SK-N-SH (cell line): ENCODE measurements around the gene PCDHGA9.

ENCODE experiments used
- CHD2 ChIP-seq: fragments of 150-350 bp; IDR thresholded peaks from 2 replicates; pipeline ENCODE4 v1.6.1; 2018; ENCODE audit warnings: low read length; ENCODE audit not compliant: partially characterized antibody
- RAD21 ChIP-seq: IDR thresholded peaks from 2 replicates; pipeline ENCODE4 v1.6.1; 2012; ENCODE audit warnings: mild to moderate bottlenecking, low read length
- TF ChIP-seq, protein P1 (sequence below): fragments of 200-600 bp; sonication (generic); IDR thresholded peaks from 2 replicates; pipeline ENCODE4 v1.6.1; 2017; ENCODE audit warnings: antibody characterized with exemption, mild to moderate bottlenecking, moderate library complexity

DNA sequence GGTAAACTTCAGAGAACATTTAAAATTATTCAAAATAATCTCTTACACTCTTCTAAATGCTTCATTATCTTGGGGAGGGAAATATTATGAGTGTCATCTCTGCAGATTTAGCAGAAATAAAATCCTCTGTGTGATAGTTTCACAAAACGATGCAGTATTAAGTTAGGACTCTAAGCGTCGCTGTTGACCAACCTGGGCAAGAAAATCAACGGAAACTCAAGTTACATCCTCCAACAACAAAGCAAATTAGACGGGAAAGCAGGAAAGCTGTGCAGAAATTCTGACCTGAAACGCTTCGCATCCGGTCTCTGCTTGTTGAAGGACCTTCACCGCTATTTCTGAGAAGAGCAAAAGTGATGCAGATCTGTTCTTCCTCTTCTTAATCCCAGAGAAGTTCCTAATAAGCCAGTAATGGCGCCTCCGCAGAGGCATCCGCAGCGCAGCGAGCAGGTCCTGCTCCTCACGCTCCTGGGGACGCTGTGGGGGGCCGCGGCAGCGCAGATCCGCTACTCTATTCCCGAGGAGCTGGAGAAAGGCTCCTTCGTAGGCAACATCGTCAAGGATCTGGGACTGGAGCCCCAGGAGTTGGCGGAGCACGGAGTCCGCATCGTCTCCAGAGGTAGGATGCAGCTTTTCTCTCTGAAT is 28.8 kb upstream of the PCDHGA9 start, which contains the start of gene PCDHGA6:
- TF ChIP-seq CHD2 (no peak), RAD21 (peak; percentile 45)
- TF ChIP-seq, protein P1, sequence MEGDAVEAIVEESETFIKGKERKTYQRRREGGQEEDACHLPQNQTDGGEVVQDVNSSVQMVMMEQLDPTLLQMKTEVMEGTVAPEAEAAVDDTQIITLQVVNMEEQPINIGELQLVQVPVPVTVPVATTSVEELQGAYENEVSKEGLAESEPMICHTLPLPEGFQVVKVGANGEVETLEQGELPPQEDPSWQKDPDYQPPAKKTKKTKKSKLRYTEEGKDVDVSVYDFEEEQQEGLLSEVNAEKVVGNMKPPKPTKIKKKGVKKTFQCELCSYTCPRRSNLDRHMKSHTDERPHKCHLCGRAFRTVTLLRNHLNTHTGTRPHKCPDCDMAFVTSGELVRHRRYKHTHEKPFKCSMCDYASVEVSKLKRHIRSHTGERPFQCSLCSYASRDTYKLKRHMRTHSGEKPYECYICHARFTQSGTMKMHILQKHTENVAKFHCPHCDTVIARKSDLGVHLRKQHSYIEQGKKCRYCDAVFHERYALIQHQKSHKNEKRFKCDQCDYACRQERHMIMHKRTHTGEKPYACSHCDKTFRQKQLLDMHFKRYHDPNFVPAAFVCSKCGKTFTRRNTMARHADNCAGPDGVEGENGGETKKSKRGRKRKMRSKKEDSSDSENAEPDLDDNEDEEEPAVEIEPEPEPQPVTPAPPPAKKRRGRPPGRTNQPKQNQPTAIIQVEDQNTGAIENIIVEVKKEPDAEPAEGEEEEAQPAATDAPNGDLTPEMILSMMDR: peak; percentile 52
